HepG2 (cell line): ENCODE results near the gene ERCC4. TPM values are rescaled to one million over a fixed set of nuclear protein-coding genes. Genes with fewer than 3 reads are reported as not detected.

Experiments
- ATAC-seq: fragments of 200-7000 bp; cut with Tn5 transposase; 3 replicates; pipeline ENCODE4 v1.9.1; 2020; ENCODE audit warnings: mild to moderate bottlenecking, moderate library complexity
- BruUV-seq: library from RNA; stranded (reverse); fragments of 400-500 nt; replicated peaks from 2 replicates; lab custom pipeline; 2021; lab: Mats Ljungman, UMichigan
- CTCF ChIA-PET: fragments of 300-600 bp; formaldehyde crosslinking; extraction: SDS; loops from one replicate; lab custom pipeline; 2021; ENCODE audit warnings: low total read pairs, inconsistent platforms, low intra/inter-chr PET ratio; lab: Yijun Ruan, JAX
- POLR2A ChIA-PET: fragments of 350-600 bp; sonication (Branson Sonifier 250); formaldehyde crosslinking; loops from one replicate; lab custom pipeline; 2020; ENCODE audit warnings: antibody characterized with exemption, inconsistent platforms; lab: Yijun Ruan, JAX
- DNase-seq: peaks from one replicate; pipeline ENCODE4 v3.0.0-alpha.2; 2015; ENCODE audit warnings: low spot score
- FAIRE-seq: peaks from 3 replicates; lab custom pipeline; 2011; peaks lifted over from hg19 to GRCh38; lab: Jason Lieb, UNC
- H2AFZ ChIP-seq: one replicate; pipeline ENCODE4 v1.6.1; 2011; ENCODE audit warnings: low read length, inconsistent platforms
- H3K27ac ChIP-seq: fragments of 300-600 bp; 3 replicates; pipeline ENCODE4 v1.8.0; 2011; ENCODE audit warnings: mixed run types, mild to moderate bottlenecking, mixed read lengths, low read length, inconsistent platforms; ENCODE audit not compliant: insufficient read depth; ENCODE audit errors: extremely low read length
- H3K27me3 ChIP-seq, 2 experiments: fragments of 200-600 bp in 1 of 2; 2 replicates in 1 of 2; 3 replicates in 1 of 2; pipeline versions ENCODE4 v1.6.0 to v1.8.0; 2011; ENCODE audit warnings: low read length in 2 of 2, mild to moderate bottlenecking in 2 of 2, moderate library complexity in 2 of 2, inconsistent platforms in 1 of 2; ENCODE audit not compliant: insufficient read depth in 2 of 2, control insufficient read depth in 1 of 2
- H3K36me3 ChIP-seq, 2 experiments: fragments of 200-600 bp in 1 of 2; replicated peaks in 1 of 2; 2 replicates in 1 of 2; 3 replicates in 1 of 2; pipeline versions ENCODE4 v1.5.1 to v1.8.0; 2011; ENCODE audit warnings: low read length in 2 of 2, inconsistent platforms in 1 of 2; ENCODE audit not compliant: insufficient read depth in 2 of 2, control insufficient read depth in 1 of 2
- H3K4me1 ChIP-seq: 2 replicates; pipeline ENCODE4 v1.5.1; 2012; ENCODE audit warnings: low read length, inconsistent platforms; ENCODE audit not compliant: insufficient read depth
- H3K4me2 ChIP-seq: 2 replicates; pipeline ENCODE4 v1.6.0; 2011; ENCODE audit warnings: low read depth, low read length, inconsistent platforms
- H3K4me3 ChIP-seq, 3 experiments: fragments of 200-600 bp in 1 of 3; sonication (generic), shearing (Covaris generic) in 1 of 3; replicated peaks in 1 of 3; 2 replicates each; pipeline ENCODE4 v1.5.1; 2011 to 2016; ENCODE audit warnings: low read length in 3 of 3, inconsistent platforms in 2 of 3, low read depth in 2 of 3, mild to moderate bottlenecking in 2 of 3, control low read depth in 1 of 3, mixed read lengths in 1 of 3; ENCODE audit not compliant: insufficient read depth in 1 of 3
- H3K79me2 ChIP-seq: one replicate; pipeline ENCODE4 v1.6.1; 2011; ENCODE audit warnings: low read length, inconsistent platforms; ENCODE audit not compliant: insufficient read depth
- H3K9ac ChIP-seq: 2 replicates; pipeline ENCODE4 v1.6.0; 2011; ENCODE audit warnings: mild to moderate bottlenecking, low read depth, low read length, inconsistent platforms; ENCODE audit not compliant: insufficient read depth
- H3K9me3 ChIP-seq: 2 replicates; pipeline ENCODE4 v1.5.1; 2012; ENCODE audit warnings: mild to moderate bottlenecking, low read length
- H4K20me1 ChIP-seq: 2 replicates; pipeline ENCODE4 v1.6.0; 2011; ENCODE audit warnings: inconsistent platforms, mild to moderate bottlenecking, low read length, moderate library complexity; ENCODE audit not compliant: insufficient read depth
- ELF1 ChIP-seq: sonication (generic); formaldehyde crosslinking; IDR thresholded peaks from 2 replicates; pipeline ENCODE4 v1.4.0; 2020; ENCODE audit warnings: missing genetic modification reagents
- FOXC1 ChIP-seq: sonication (generic); formaldehyde crosslinking; IDR thresholded peaks from 2 replicates; pipeline ENCODE4 v1.8.0; 2022; ENCODE audit warnings: mild to moderate bottlenecking, missing genetic modification reagents, borderline replicate concordance
- FOXO4 ChIP-seq: sonication (generic); formaldehyde crosslinking; conservative IDR thresholded peaks from 2 replicates; pipeline ENCODE4 v1.8.1; 2023; ENCODE audit warnings: missing genetic modification reagents
- FOXP1 ChIP-seq, 2 experiments: fragments of 450-650 bp in 1 of 2; IDR thresholded peaks; 2 replicates each; pipeline ENCODE4 v1.6.1; 2017 to 2018; ENCODE audit warnings: antibody characterized with exemption in 1 of 2
- HCFC1 ChIP-seq: fragments of 150-350 bp; IDR thresholded peaks from 2 replicates; pipeline ENCODE4 v1.6.1; 2014; ENCODE audit warnings: low read depth, low read length
- HES4 ChIP-seq: sonication (generic); formaldehyde crosslinking; IDR thresholded peaks from 2 replicates; pipeline ENCODE4 v1.9.0; 2021; ENCODE audit warnings: mild to moderate bottlenecking, missing genetic modification reagents, borderline replicate concordance
- HNRNPH1 ChIP-seq: fragments of 200-400 bp; formaldehyde crosslinking; optimal IDR thresholded peaks from 2 replicates; pipeline ENCODE3; 2017; ENCODE audit warnings: mild to moderate bottlenecking, low read depth, low read length
- JDP2 ChIP-seq: sonication (generic); formaldehyde crosslinking; IDR thresholded peaks from 2 replicates; pipeline ENCODE4 v1.8.1; 2022; ENCODE audit warnings: missing genetic modification reagents, borderline replicate concordance
- KAT8 ChIP-seq: IDR thresholded peaks from 2 replicates; pipeline ENCODE4 v1.6.1; 2016; ENCODE audit warnings: missing genetic modification reagents, missing compliant biosample characterization
- KDM4B ChIP-seq: sonication (generic); formaldehyde crosslinking; IDR thresholded peaks from 2 replicates; pipeline ENCODE4 v1.4.0; 2020; ENCODE audit warnings: missing genetic modification reagents
- KLF15 ChIP-seq: sonication (generic); formaldehyde crosslinking; IDR thresholded peaks from 2 replicates; pipeline ENCODE4 v1.8.1; 2023; ENCODE audit warnings: borderline replicate concordance, mild to moderate bottlenecking, inconsistent platforms, missing genetic modification reagents, mixed read lengths
- MTA3 ChIP-seq: sonication (generic); formaldehyde crosslinking; IDR thresholded peaks from 2 replicates; pipeline ENCODE4 v1.4.0; 2020; ENCODE audit warnings: missing genetic modification reagents
- MYNN ChIP-seq: sonication (generic); formaldehyde crosslinking; IDR thresholded peaks from 2 replicates; pipeline ENCODE4 v1.4.0; 2020; ENCODE audit warnings: mild to moderate bottlenecking, low read depth, missing genetic modification reagents
- RAD51 ChIP-seq: fragments of 450-650 bp; IDR thresholded peaks from 2 replicates; pipeline ENCODE4 v1.6.1; 2016; ENCODE audit warnings: borderline replicate concordance
- SRSF9 ChIP-seq: fragments of 200-400 bp; formaldehyde crosslinking; IDR thresholded peaks from 2 replicates; pipeline ENCODE4 v1.6.1; 2018; ENCODE audit warnings: borderline replicate concordance, mild to moderate bottlenecking, low read depth, low read length; ENCODE audit not compliant: insufficient read depth, poor library complexity, severe bottlenecking
- ZBTB1 ChIP-seq: sonication (generic); formaldehyde crosslinking; IDR thresholded peaks from 2 replicates; pipeline ENCODE4 v1.4.0; 2020; ENCODE audit warnings: missing genetic modification reagents, borderline replicate concordance
- ZNF180 ChIP-seq: sonication (generic); formaldehyde crosslinking; IDR thresholded peaks from 2 replicates; pipeline ENCODE4 v1.4.0; 2020; ENCODE audit warnings: low read depth, missing genetic modification reagents, borderline replicate concordance
- ZNF282 ChIP-seq: fragments of 450-650 bp; IDR thresholded peaks from 2 replicates; pipeline ENCODE4 v1.6.1; 2018; ENCODE audit not compliant: partially characterized antibody
- ZNF30 ChIP-seq: sonication (generic); formaldehyde crosslinking; IDR thresholded peaks from 2 replicates; pipeline ENCODE4 v1.5.0; 2020; ENCODE audit warnings: mild to moderate bottlenecking, missing genetic modification reagents
- ZNF446 ChIP-seq: sonication (generic); formaldehyde crosslinking; IDR thresholded peaks from 2 replicates; pipeline ENCODE4 v1.5.0; 2020; ENCODE audit warnings: mild to moderate bottlenecking, missing genetic modification reagents
- ZNF550 ChIP-seq: sonication (generic); formaldehyde crosslinking; IDR thresholded peaks from 2 replicates; pipeline ENCODE4 v1.4.0; 2020; ENCODE audit warnings: mild to moderate bottlenecking, missing genetic modification reagents, borderline replicate concordance
- ZSCAN5A ChIP-seq: sonication (generic); formaldehyde crosslinking; IDR thresholded peaks from 2 replicates; pipeline ENCODE4 v1.8.0; 2022; ENCODE audit warnings: mild to moderate bottlenecking, missing genetic modification reagents, borderline replicate concordance
- WGBS: methylation state at CpG from one replicate; pipeline ENCODE4 v1.1.6; 2017; ENCODE audit warnings: low lambda C conversion rate; 5-methylcytosine and 5-hydroxymethylcytosine counted together
- in situ Hi-C: cut with HindIII; loops from 2 replicates; pipeline ENCODE4 v1.10.0; 2017; ENCODE audit warnings: low pct_unique_long_range_greater_than_20kb; ENCODE audit not compliant: extremely low pct_ligation_motif_present
- intact Hi-C: fragments of 100-400 bp; cut with micrococcal nuclease; formaldehyde crosslinking; loops from one replicate; pipeline ENCODE4 v1.10.0; 2022; ENCODE audit not compliant: unreplicated experiment
- polyA plus RNA-seq, 8 experiments: library from polyadenylated mRNA; depleted of rRNA in 3 of 8; stranded (reverse) in 7 of 8; unstranded in 1 of 8; fragments of >200 nt; fragmentation: Illumina TruSeq in 4 of 8; extraction: Trizol in 4 of 8; gene quantifications; 2 replicates each; pipeline versions ENCODE4 v1.2.1 to v1.2.3, GENCODE V29; 2011 to 2016; ENCODE audit warnings: low read depth in 4 of 8, missing spikeins in 1 of 8, mixed read lengths in 1 of 8; ENCODE audit not compliant: insufficient read depth in 1 of 8
- total RNA-seq, 5 experiments: library from RNA; depleted of rRNA; stranded (reverse); fragments of >200 nt; fragmentation: Illumina TruSeq; extraction: Trizol; gene quantifications; 2 replicates each; pipeline ENCODE4 v1.2.3, GENCODE V29; 2016; ENCODE audit warnings: low read depth in 1 of 5
- TF ChIP-seq, protein P1 (sequence below): IDR thresholded peaks from 2 replicates; pipeline ENCODE4 v1.6.1; 2018; ENCODE audit warnings: missing genetic modification reagents, mild to moderate bottlenecking, missing compliant biosample characterization

Gene ERCC4
- total and polyA plus RNA-seq, 2 of the 13 experiments (the other 11 are each of a cell fraction or from before 2014, with no cell fraction given) = 5.4 to 15.2 TPM

DNA sequence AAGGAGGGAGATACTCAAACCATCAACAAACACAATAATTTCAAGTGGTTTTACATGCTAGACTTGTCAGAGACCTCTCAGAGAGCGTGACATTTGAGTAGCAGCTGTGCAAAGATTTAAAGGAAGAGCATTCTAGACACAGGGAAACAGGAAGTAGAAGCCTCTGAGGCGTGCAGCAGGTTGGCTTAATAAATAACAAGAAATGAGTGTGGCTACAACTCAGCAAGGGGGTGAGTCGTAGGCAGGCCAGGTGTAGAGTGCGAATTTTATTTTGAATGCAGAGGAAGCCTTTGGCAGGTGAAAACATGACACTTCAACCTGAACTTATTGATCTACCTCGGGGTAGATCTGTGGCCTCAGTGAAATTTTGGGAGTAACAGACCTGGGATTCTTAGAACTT, 78.0 kb downstream of the ERCC4 start:
- no peak for FAIRE-seq
- intact Hi-C loops = loop anchor here (1.0 kb wide), 1 partner anchor 11 kb away; no protein-coding TSS in a partner anchor
- ChIA-PET CTCF (no interaction called here), POLR2A (interaction anchor here (0.7 kb wide), 1 partner anchor 87 kb away, joined by 4 read pairs; no protein-coding TSS in a partner anchor)
- DNase-seq = peak; percentile 48
- 0 out of 2 replicates have a peak overlapping the region, but pooled peaks have one; percentile 10 for H3K9ac ChIP-seq
- in situ Hi-C loops = no loop called here
- peak; percentile 66 for ATAC-seq
- H4K20me1 ChIP-seq = no peaks in the 10 kb centered on the region
- H3K36me3 ChIP-seq = no peaks in the 10 kb centered on the region
- H3K27me3 ChIP-seq = peaks cover 0 to 30% of the 10 kb centered on the region in 2 experiments; a peak in 4 of 5 replicates
- H3K4me2 ChIP-seq = peak overlapping the region; percentile 80
- peak overlapping the region in 1 of 3 experiments; percentile 27; a peak in 1 of 6 replicates for H3K4me3 ChIP-seq
- H2AFZ ChIP-seq = peak overlapping the region; percentile 81
- 2% methylated on average over 5 of the region's 5 CpGs for WGBS
- no peaks in the 10 kb centered on the region for H3K79me2 ChIP-seq
- H3K9me3 ChIP-seq = no peaks in the 10 kb centered on the region
- BruUV-seq = no TSS peak
- H3K4me1 ChIP-seq = peaks cover 50% of the 10 kb centered on the region
- no peak overlapping the region for H3K27ac ChIP-seq
- TF ChIP-seq SRSF9 (no peak), HES4 (CRISPR knock-in tag) (no peak), JDP2 (no peak), MTA3 (CRISPR knock-in tag) (no peak), KAT8 (CRISPR knock-in tag) (peak; percentile 59; the same call in 1 of the 2 replicates), ZNF30 (CRISPR knock-in tag) (no peak), ZNF446 (CRISPR knock-in tag) (no peak), MYNN (CRISPR knock-in tag) (no peak), ZNF282 (no peak), ZNF550 (CRISPR knock-in tag) (no peak), KLF15 (CRISPR knock-in tag) (no peak), RAD51 (no peak), KDM4B (CRISPR knock-in tag) (no peak), HCFC1 (no peak), FOXP1 (IDR thresholded peaks at IDR 0.05) (no peak), FOXP1 (CRISPR knock-in tag; IDR thresholded peaks at IDR 0.05) (no peak; the same call in 1 of the 2 replicates), ZNF180 (CRISPR knock-in tag) (no peak), ELF1 (CRISPR knock-in tag) (peak; percentile 87), ZBTB1 (no peak), ZSCAN5A (CRISPR knock-in tag) (no peak), FOXC1 (CRISPR knock-in tag) (no peak), FOXO4 (CRISPR knock-in tag) (no peak), HNRNPH1 (no peak)
- TF ChIP-seq, protein P1, sequence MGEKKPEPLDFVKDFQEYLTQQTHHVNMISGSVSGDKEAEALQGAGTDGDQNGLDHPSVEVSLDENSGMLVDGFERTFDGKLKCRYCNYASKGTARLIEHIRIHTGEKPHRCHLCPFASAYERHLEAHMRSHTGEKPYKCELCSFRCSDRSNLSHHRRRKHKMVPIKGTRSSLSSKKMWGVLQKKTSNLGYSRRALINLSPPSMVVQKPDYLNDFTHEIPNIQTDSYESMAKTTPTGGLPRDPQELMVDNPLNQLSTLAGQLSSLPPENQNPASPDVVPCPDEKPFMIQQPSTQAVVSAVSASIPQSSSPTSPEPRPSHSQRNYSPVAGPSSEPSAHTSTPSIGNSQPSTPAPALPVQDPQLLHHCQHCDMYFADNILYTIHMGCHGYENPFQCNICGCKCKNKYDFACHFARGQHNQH (CRISPR knock-in tag) = 0 out of 2 replicates have a peak, but pooled peaks have one; percentile 27
